ENCODE results near the gene ANKRD33B. TPM values are rescaled to one million over a fixed set of nuclear protein-coding genes. Genes with fewer than 3 reads are reported as not detected.
"Not testable (repeated sequence)": the region's sequence is repeated elsewhere in the genome, so short reads cannot be mapped to it uniquely, and the experiment has no call there.

Gene ANKRD33B
- total RNA-seq, 3 donors from 2014 or later (not counting 1 experiment from before 2014, with no cell fraction given), result 2.4 to 4.3 (median 3.9) TPM

- H3K27me3 Mint-ChIP-seq (ENCODE audit: low read depth in 2 of 2), result peaks cover 0 to 2% of the 10 kb centered on the region in 2 donors
- H3K27ac ChIP-seq (ENCODE audit: low read length), result no peak overlapping the region
- H3K9me3 ChIP-seq (ENCODE audit: control insufficient read depth, insufficient read depth, low read length), result no peaks in the 10 kb centered on the region
- ATAC-seq (no peak), DNase-seq (no peak)
- H3K9me3 Mint-ChIP-seq, result no peaks in the 10 kb centered on the region
- peaks cover 15 to 27% of the 10 kb centered on the region in 2 donors for H3K4me1 Mint-ChIP-seq
- H3K4me3 ChIP-seq (ENCODE audit: low read length), result no peak overlapping the region
- peaks cover 3% of the 10 kb centered on the region for H3K27me3 ChIP-seq (ENCODE audit: control insufficient read depth, insufficient read depth, low read length)
- no peaks in the 10 kb centered on the region for H3K36me3 Mint-ChIP-seq
- TF ChIP-seq CTCF (IDR thresholded peaks at IDR 0.05), result no peak
- peak overlapping the region in 1 of 2 donors; percentile 65 for H3K27ac Mint-ChIP-seq
- H3K4me1 ChIP-seq (ENCODE audit: control insufficient read depth, insufficient read depth, low read length), result peaks cover 32% of the 10 kb centered on the region
- H3K4me3 Mint-ChIP-seq, result peak overlapping the region; percentile 69
- WGBS (ENCODE audit: insufficient coverage), result 85% methylated on average over 10 of the region's 10 CpGs
- no peaks in the 10 kb centered on the region for H3K36me3 ChIP-seq (ENCODE audit: control insufficient read depth, insufficient read depth, low read length)
- intact Hi-C loops (cut with micrococcal nuclease), result loop anchor here (5.0 kb wide), 1 partner anchor 55 kb away; no protein-coding TSS in a partner anchor
These were observed 3.3 kb downstream of the ANKRD33B start for GRCh38 chr5:10567121-10567591.

GRCh38 chr5:10567781-10568321, 4.0 kb downstream of the ANKRD33B start:
- H3K27me3 ChIP-seq (ENCODE audit: control insufficient read depth, insufficient read depth, low read length), result peaks cover 3% of the 10 kb centered on the region
- H3K36me3 ChIP-seq (ENCODE audit: control insufficient read depth, insufficient read depth, low read length), result no peaks in the 10 kb centered on the region
- no peak for DNase-seq
- ATAC-seq, result no peak
- H3K4me3 Mint-ChIP-seq, result no peak overlapping the region
- H3K9me3 Mint-ChIP-seq, result no peaks in the 10 kb centered on the region
- no peaks in the 10 kb centered on the region for H3K36me3 Mint-ChIP-seq
- intact Hi-C loops (cut with micrococcal nuclease), result loop anchor here (5.0 kb wide), 1 partner anchor 54 kb away; no protein-coding TSS in a partner anchor
- no peak overlapping the region for H3K27ac ChIP-seq (ENCODE audit: low read length)
- 82% methylated on average over 4 of the region's 4 CpGs for WGBS (ENCODE audit: insufficient coverage)
- H3K9me3 ChIP-seq (ENCODE audit: control insufficient read depth, insufficient read depth, low read length), result no peaks in the 10 kb centered on the region
- no peak for TF ChIP-seq CTCF (IDR thresholded peaks at IDR 0.05)
- H3K4me3 ChIP-seq (ENCODE audit: low read length), result no peak overlapping the region
- no peak overlapping the region for H3K27ac Mint-ChIP-seq
- H3K4me1 Mint-ChIP-seq, result peaks cover 15 to 25% of the 10 kb centered on the region in 2 donors
- peaks cover 0 to 2% of the 10 kb centered on the region in 2 donors for H3K27me3 Mint-ChIP-seq (ENCODE audit: low read depth in 2 of 2)
- peaks cover 25% of the 10 kb centered on the region for H3K4me1 ChIP-seq (ENCODE audit: control insufficient read depth, insufficient read depth, low read length)

GRCh38 chr5:10570540-10570939, 6.7 kb downstream of the ANKRD33B start:
- H3K4me1 ChIP-seq (ENCODE audit: control insufficient read depth, insufficient read depth, low read length); H3K36me3 Mint-ChIP-seq; H3K4me3 Mint-ChIP-seq; ATAC-seq; H3K36me3 ChIP-seq (ENCODE audit: control insufficient read depth, insufficient read depth, low read length); DNase-seq; H3K4me3 ChIP-seq (ENCODE audit: low read length); H3K27me3 Mint-ChIP-seq (ENCODE audit: low read depth in 2 of 2); H3K27ac ChIP-seq (ENCODE audit: low read length); H3K9me3 Mint-ChIP-seq; H3K27me3 ChIP-seq (ENCODE audit: control insufficient read depth, insufficient read depth, low read length); intact Hi-C loops (cut with micrococcal nuclease); H3K9me3 ChIP-seq (ENCODE audit: control insufficient read depth, insufficient read depth, low read length); H3K27ac Mint-ChIP-seq: not testable (repeated sequence)
- peaks cover 9 to 18% of the 10 kb centered on the region in 2 donors for H3K4me1 Mint-ChIP-seq
- WGBS (ENCODE audit: insufficient coverage), result 100% methylated on average over 1 of the region's 2 CpGs

- no peak for TF ChIP-seq CTCF (IDR thresholded peaks at IDR 0.05)
- no peaks in the 10 kb centered on the region for H3K27me3 Mint-ChIP-seq (ENCODE audit: low read depth in 2 of 2)
- WGBS (ENCODE audit: insufficient coverage), result 94% methylated on average over 7 of the region's 7 CpGs
- H3K4me1 Mint-ChIP-seq, result peaks cover under 1 to 7% of the 10 kb centered on the region in 2 donors
- no peaks in the 10 kb centered on the region for H3K36me3 Mint-ChIP-seq
- H3K27ac Mint-ChIP-seq, result no peak overlapping the region
- ATAC-seq (no peak), DNase-seq (no peak)
- Histone ChIP-seq H3K27me3 (ENCODE audit: control insufficient read depth, insufficient read depth, low read length) (no peaks in the 10 kb centered on the region), H3K9me3 (ENCODE audit: control insufficient read depth, insufficient read depth, low read length) (no peaks in the 10 kb centered on the region), H3K27ac (ENCODE audit: low read length) (no peak overlapping the region), H3K4me3 (ENCODE audit: low read length) (no peak overlapping the region), H3K4me1 (ENCODE audit: control insufficient read depth, insufficient read depth, low read length) (no peaks in the 10 kb centered on the region), H3K36me3 (ENCODE audit: control insufficient read depth, insufficient read depth, low read length) (no peaks in the 10 kb centered on the region)
- no peak overlapping the region for H3K4me3 Mint-ChIP-seq
- intact Hi-C loops (cut with micrococcal nuclease), result no loop called here
- H3K9me3 Mint-ChIP-seq, result no peaks in the 10 kb centered on the region
These were observed 8.6 kb downstream of the ANKRD33B start for GRCh38 chr5:10572451-10572850.
